SK-N-SH (cell line): Measurements from ENCODE around the gene CLMP. TPM values are rescaled to one million over a fixed set of nuclear protein-coding genes. Genes with fewer than 3 reads are reported as not detected.

Experiments
- CTCF ChIA-PET: fragments of 300-600, 350-600 bp; formaldehyde crosslinking; extraction: SDS; loops from one replicate; lab custom pipeline; 2021; lab: Yijun Ruan, JAX
- POLR2A ChIA-PET: fragments of 350-600 bp; sonication (Branson Sonifier 250); formaldehyde crosslinking; extraction: SDS; loops from one replicate; lab custom pipeline; 2020; ENCODE audit warnings: antibody characterized with exemption, inconsistent platforms; lab: Yijun Ruan, JAX
- DNase-seq: peaks from one replicate; pipeline ENCODE4 v3.0.0; 2012
- H2AFZ ChIP-seq: fragments of 200-600 bp; sonication (generic); 2 replicates; pipeline ENCODE4 v1.8.1; 2016; ENCODE audit warnings: antibody characterized with exemption, mild to moderate bottlenecking, low read depth
- H3F3A ChIP-seq: fragments of 200-600 bp; sonication (generic); replicated peaks from 2 replicates; pipeline ENCODE3; 2016; ENCODE audit warnings: antibody characterized with exemption, mild to moderate bottlenecking; ENCODE audit not compliant: insufficient read depth
- H3K27ac ChIP-seq, 2 experiments: fragments of 200-500 bp in 1 of 2; fragments of 200-600 bp in 1 of 2; sonication (Bioruptor generic) in 1 of 2; sonication (generic), shearing (Covaris generic) in 1 of 2; 2 replicates each; pipeline versions ENCODE4 v1.5.1 to v1.6.1; 2014 to 2016; ENCODE audit warnings: low read depth in 2 of 2, inconsistent platforms in 1 of 2, low read length in 1 of 2, mild to moderate bottlenecking in 1 of 2, mixed read lengths in 1 of 2
- H3K27me3 ChIP-seq: fragments of 200-600 bp; sonication (generic), shearing (Covaris generic); 2 replicates; pipeline ENCODE4 v1.6.1; 2016; ENCODE audit warnings: mixed run types; ENCODE audit not compliant: insufficient read depth
- H3K36me3 ChIP-seq, 2 experiments: fragments of 200-500 bp in 1 of 2; fragments of 200-600 bp in 1 of 2; sonication (Bioruptor generic) in 1 of 2; sonication (generic) in 1 of 2; replicated peaks in 1 of 2; 2 replicates each; pipeline versions ENCODE3 to v1.5.1; 2014 to 2016; ENCODE audit warnings: low read length in 1 of 2, mild to moderate bottlenecking in 1 of 2; ENCODE audit not compliant: insufficient read depth in 2 of 2, control insufficient read depth in 1 of 2
- H3K4me1 ChIP-seq, 2 experiments: fragments of 200-500 bp in 1 of 2; fragments of 200-600 bp in 1 of 2; sonication (Bioruptor generic) in 1 of 2; sonication (generic), shearing (Covaris generic) in 1 of 2; 2 replicates each; pipeline versions ENCODE4 v1.5.1 to v1.6.1; 2014 to 2016; ENCODE audit warnings: low read depth in 1 of 2, low read length in 1 of 2, mixed run types in 1 of 2; ENCODE audit not compliant: insufficient read depth in 2 of 2, control insufficient read depth in 1 of 2
- H3K4me2 ChIP-seq: fragments of 200-600 bp; sonication (generic), shearing (Covaris generic); 2 replicates; pipeline ENCODE4 v1.6.1; 2017; ENCODE audit warnings: mixed run types
- H3K4me3 ChIP-seq, 2 experiments: fragments of 200-500 bp in 1 of 2; fragments of 200-600 bp in 1 of 2; sonication (Bioruptor generic) in 1 of 2; sonication (generic), shearing (Covaris generic) in 1 of 2; 2 replicates each; pipeline versions ENCODE4 v1.5.1 to v1.8.1; 2014 to 2016; ENCODE audit warnings: low read depth in 2 of 2, inconsistent platforms in 1 of 2, low read length in 1 of 2, mild to moderate bottlenecking in 1 of 2, mixed read lengths in 1 of 2, moderate library complexity in 1 of 2
- H3K79me2 ChIP-seq: fragments of 200-600 bp; sonication (generic); 2 replicates; pipeline ENCODE4 v1.8.1; 2017; ENCODE audit warnings: mild to moderate bottlenecking; ENCODE audit not compliant: insufficient read depth
- H3K9ac ChIP-seq: fragments of 200-600 bp; sonication (generic); 2 replicates; pipeline ENCODE4 v1.6.1; 2017; ENCODE audit warnings: mixed run types
- H3K9me2 ChIP-seq: fragments of 200-600 bp; sonication (generic); 2 replicates; pipeline ENCODE4 v1.6.1; 2017; ENCODE audit warnings: mixed run types
- H3K9me3 ChIP-seq: fragments of 200-600 bp; sonication (generic); 2 replicates; pipeline ENCODE4 v1.6.1; 2017; ENCODE audit warnings: mixed run types, mild to moderate bottlenecking, moderate library complexity
- H4K20me1 ChIP-seq: fragments of 200-600 bp; sonication (generic); 2 replicates; pipeline ENCODE4 v1.6.1; 2017; ENCODE audit warnings: mild to moderate bottlenecking, mixed run types; ENCODE audit not compliant: insufficient read depth
- CHD2 ChIP-seq: fragments of 150-350 bp; IDR thresholded peaks from 2 replicates; pipeline ENCODE4 v1.6.1; 2018; ENCODE audit warnings: low read length; ENCODE audit not compliant: partially characterized antibody
- ELF1 ChIP-seq: IDR thresholded peaks from 2 replicates; pipeline ENCODE4 v1.4.0; 2012
- EZH2phosphoT487 ChIP-seq: fragments of 200-600 bp; sonication (generic); IDR thresholded peaks from 2 replicates; pipeline ENCODE4 v1.6.1; 2017; ENCODE audit warnings: low read depth, mixed run types, mild to moderate bottlenecking, antibody characterized with exemption, moderate library complexity, borderline replicate concordance
- FOXJ3 ChIP-seq: sonication (generic); formaldehyde crosslinking; IDR thresholded peaks from 2 replicates; pipeline ENCODE4 v1.5.1; 2020; ENCODE audit warnings: mild to moderate bottlenecking, missing genetic modification reagents
- FOXM1 ChIP-seq: IDR thresholded peaks from 2 replicates; pipeline ENCODE4 v1.4.0; 2012; ENCODE audit warnings: low read depth, mild to moderate bottlenecking
- MAX ChIP-seq: IDR thresholded peaks from 2 replicates; pipeline ENCODE4 v1.4.0; 2012; ENCODE audit warnings: low read depth
- MXI1 ChIP-seq: IDR thresholded peaks from 2 replicates; pipeline ENCODE4 v1.6.1; 2012; ENCODE audit warnings: mild to moderate bottlenecking, low read depth, low read length, improper control_type of control experiment
- NFIC ChIP-seq: IDR thresholded peaks from 2 replicates; pipeline ENCODE4 v1.4.0; 2012; ENCODE audit warnings: borderline replicate concordance
- NRF1 ChIP-seq: IDR thresholded peaks from 2 replicates; pipeline ENCODE4 v1.6.1; 2012; ENCODE audit warnings: low read depth, mild to moderate bottlenecking, low read length
- PBX3 ChIP-seq: IDR thresholded peaks from 2 replicates; pipeline ENCODE4; 2012
- POLR2AphosphoS5 ChIP-seq: IDR thresholded peaks from 2 replicates; pipeline ENCODE4 v1.6.1; 2012; ENCODE audit warnings: low read depth, low read length
- RAD21 ChIP-seq: IDR thresholded peaks from 2 replicates; pipeline ENCODE4 v1.6.1; 2012; ENCODE audit warnings: mild to moderate bottlenecking, low read length
- RCOR1 ChIP-seq: fragments of 150-350 bp; IDR thresholded peaks from 2 replicates; pipeline ENCODE4 v1.6.1; 2017; ENCODE audit warnings: antibody characterized with exemption, low read length
- REST ChIP-seq: IDR thresholded peaks from 2 replicates; pipeline ENCODE4 v1.6.1; 2012; ENCODE audit warnings: mild to moderate bottlenecking, low read depth, low read length, moderate library complexity
- RFX5 ChIP-seq: IDR thresholded peaks from 2 replicates; pipeline ENCODE4 v1.6.1; 2012; ENCODE audit warnings: mild to moderate bottlenecking, improper control_type of control experiment, low read length
- TAF1 ChIP-seq: IDR thresholded peaks from 2 replicates; pipeline ENCODE4 v1.6.1; 2012; ENCODE audit warnings: low read depth, mild to moderate bottlenecking, low read length, moderate library complexity, borderline replicate concordance
- TCF12 ChIP-seq: IDR thresholded peaks from 2 replicates; pipeline ENCODE4 v1.4.0; 2012
- TEAD4 ChIP-seq: IDR thresholded peaks from 2 replicates; pipeline ENCODE4 v1.4.0; 2012; ENCODE audit warnings: mild to moderate bottlenecking, borderline replicate concordance; ENCODE audit not compliant: insufficient read depth
- USF2 ChIP-seq: fragments of 150-350 bp; IDR thresholded peaks from 2 replicates; pipeline ENCODE4 v1.6.1; 2017; ENCODE audit warnings: antibody characterized with exemption, low read length, low read depth, borderline replicate concordance
- ZBTB33 ChIP-seq: IDR thresholded peaks from 2 replicates; pipeline ENCODE4 v1.4.0; 2012; ENCODE audit warnings: low read depth, borderline replicate concordance
- WGBS: methylation state at CpG from one replicate; pipeline ENCODE4 v1.1.6; 2017; ENCODE audit warnings: low lambda C conversion rate; 5-methylcytosine and 5-hydroxymethylcytosine counted together
- polyA plus RNA-seq, 3 experiments: library from polyadenylated mRNA; depleted of rRNA; stranded (reverse); fragments of >200 nt; gene quantifications; 2 replicates each; pipeline ENCODE4 v1.2.3, GENCODE V29; 2012
- TF ChIP-seq, protein P1 (sequence below): IDR thresholded peaks from 2 replicates; pipeline ENCODE4 v1.4.0; 2012; ENCODE audit warnings: low read depth, borderline replicate concordance

Gene CLMP
- polyA plus RNA-seq, 1 of the 3 experiments (the other 2 are of a cell fraction), result 61.9 TPM

GRCh38 chr11:123233975-123234334, 38.9 kb upstream of the CLMP start (continued):
- TF ChIP-seq REST (no peak), RCOR1 (no peak), FOXJ3 (CRISPR knock-in tag) (no peak), MAX (no peak)

DNA sequence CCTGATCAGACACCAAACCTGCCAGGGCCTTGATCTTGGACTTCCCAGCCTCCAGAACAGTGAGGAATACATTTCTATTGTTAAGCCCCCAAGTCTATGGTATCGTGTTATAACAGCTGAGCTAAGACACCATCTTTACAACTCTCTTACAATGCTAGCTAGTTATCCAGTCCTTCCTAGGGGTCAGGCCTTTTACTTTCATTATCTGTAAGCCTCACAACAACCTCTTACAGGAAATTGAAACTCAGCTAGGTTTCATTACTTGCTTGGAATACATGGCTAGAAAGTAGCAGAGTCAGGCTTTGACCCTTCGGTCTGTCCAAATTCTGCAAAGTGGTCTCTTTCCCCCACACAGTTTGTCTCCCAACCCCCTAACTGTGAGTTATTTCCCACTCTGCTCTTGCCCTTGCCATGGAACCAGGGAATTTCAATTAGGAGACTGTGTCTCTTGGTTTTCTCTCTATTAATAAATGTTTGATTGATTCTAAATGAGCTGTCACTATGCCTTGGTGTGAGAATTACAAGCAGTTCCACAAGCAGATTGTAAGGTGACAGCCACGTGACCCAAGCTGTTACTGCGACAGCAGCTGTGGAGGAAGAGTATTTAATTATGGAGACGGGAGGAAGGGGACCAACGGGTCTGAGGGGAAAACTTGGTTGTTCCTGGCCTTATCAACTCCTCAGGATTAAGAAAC, 38.4 kb upstream of the CLMP start:
- H3K27ac ChIP-seq, result peak overlapping the region in 1 of 2 experiments; percentile 16; a peak in 1 of 4 replicates
- TF ChIP-seq, protein P1, sequence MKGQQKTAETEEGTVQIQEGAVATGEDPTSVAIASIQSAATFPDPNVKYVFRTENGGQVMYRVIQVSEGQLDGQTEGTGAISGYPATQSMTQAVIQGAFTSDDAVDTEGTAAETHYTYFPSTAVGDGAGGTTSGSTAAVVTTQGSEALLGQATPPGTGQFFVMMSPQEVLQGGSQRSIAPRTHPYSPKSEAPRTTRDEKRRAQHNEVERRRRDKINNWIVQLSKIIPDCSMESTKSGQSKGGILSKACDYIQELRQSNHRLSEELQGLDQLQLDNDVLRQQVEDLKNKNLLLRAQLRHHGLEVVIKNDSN, result no peak
- no peak for TF ChIP-seq ELF1
- no peak for TF ChIP-seq TCF12
- TF ChIP-seq MAX, result no peak
- TF ChIP-seq FOXM1, result no peak
- TF ChIP-seq PBX3, result no peak
- no peak for TF ChIP-seq TAF1
- no peak for TF ChIP-seq RFX5
- TF ChIP-seq NFIC, result no peak
- no peak for TF ChIP-seq TEAD4
- no peak for TF ChIP-seq MXI1
- TF ChIP-seq CHD2, result no peak
- no peak for TF ChIP-seq NRF1
- TF ChIP-seq EZH2phosphoT487, result no peak
- no peak for TF ChIP-seq USF2
- no peak for TF ChIP-seq ZBTB33
- no peak for TF ChIP-seq POLR2AphosphoS5
- no peak for TF ChIP-seq RAD21
- 94% methylated on average over 6 of the region's 6 CpGs for WGBS
- H4K20me1 ChIP-seq, result no peaks in the 10 kb centered on the region
- no peak for DNase-seq
- no peaks in the 10 kb centered on the region for H3K79me2 ChIP-seq
- peak overlapping the region; percentile 50 for H2AFZ ChIP-seq
- POLR2A ChIA-PET, result no interaction called here
- peak overlapping the region; percentile 42 for H3K4me2 ChIP-seq
- peaks cover 39% of the 10 kb centered on the region for H3F3A ChIP-seq
- H3K9ac ChIP-seq, result no peak overlapping the region
- H3K4me1 ChIP-seq, result peaks cover 2 to 13% of the 10 kb centered on the region in 2 experiments; a peak in 2 of 4 replicates
- no peaks in the 10 kb centered on the region for H3K27me3 ChIP-seq
- no peaks in the 10 kb centered on the region for H3K9me3 ChIP-seq
- H3K9me2 ChIP-seq, result no peaks in the 10 kb centered on the region
- H3K4me3 ChIP-seq, result no peak overlapping the region
- no peaks in the 10 kb centered on the region for H3K36me3 ChIP-seq
- CTCF ChIA-PET, result interaction anchor here (0.9 to 19.9 kb wide), 4 partner anchors 13 to 125 kb away, joined by 3 to 437 read pairs (median 4); no protein-coding TSS in a partner anchor
